ENCODE measurements around the gene GUCA2A.

DNA sequence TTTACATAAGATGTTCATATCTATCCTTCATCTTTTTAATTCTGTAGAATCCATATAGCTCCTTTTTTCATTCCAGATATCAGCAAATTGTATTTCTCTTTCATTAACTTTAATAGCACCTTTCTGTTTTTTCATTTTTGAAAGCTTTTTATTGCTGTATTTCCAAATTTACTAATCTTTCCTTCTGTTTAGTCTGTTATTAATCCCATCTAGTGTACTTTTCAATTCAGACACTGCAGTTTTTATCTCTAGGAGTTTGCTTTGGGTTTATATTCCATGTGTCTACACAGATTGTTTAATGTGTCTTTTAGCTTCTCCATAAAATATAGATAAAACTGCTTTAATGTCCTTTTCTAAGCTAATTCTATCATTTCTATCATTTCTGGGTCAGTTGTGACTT is 37.4 kb upstream of the GUCA2A start:
- TF ChIP-seq, protein P1, sequence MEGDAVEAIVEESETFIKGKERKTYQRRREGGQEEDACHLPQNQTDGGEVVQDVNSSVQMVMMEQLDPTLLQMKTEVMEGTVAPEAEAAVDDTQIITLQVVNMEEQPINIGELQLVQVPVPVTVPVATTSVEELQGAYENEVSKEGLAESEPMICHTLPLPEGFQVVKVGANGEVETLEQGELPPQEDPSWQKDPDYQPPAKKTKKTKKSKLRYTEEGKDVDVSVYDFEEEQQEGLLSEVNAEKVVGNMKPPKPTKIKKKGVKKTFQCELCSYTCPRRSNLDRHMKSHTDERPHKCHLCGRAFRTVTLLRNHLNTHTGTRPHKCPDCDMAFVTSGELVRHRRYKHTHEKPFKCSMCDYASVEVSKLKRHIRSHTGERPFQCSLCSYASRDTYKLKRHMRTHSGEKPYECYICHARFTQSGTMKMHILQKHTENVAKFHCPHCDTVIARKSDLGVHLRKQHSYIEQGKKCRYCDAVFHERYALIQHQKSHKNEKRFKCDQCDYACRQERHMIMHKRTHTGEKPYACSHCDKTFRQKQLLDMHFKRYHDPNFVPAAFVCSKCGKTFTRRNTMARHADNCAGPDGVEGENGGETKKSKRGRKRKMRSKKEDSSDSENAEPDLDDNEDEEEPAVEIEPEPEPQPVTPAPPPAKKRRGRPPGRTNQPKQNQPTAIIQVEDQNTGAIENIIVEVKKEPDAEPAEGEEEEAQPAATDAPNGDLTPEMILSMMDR (IDR thresholded peaks at IDR 0.05; ENCODE audit: poor library complexity), result no peak
- TF ChIP-seq EZH2phosphoT487 (IDR thresholded peaks at IDR 0.05; ENCODE audit: low read depth, severe bottlenecking, unreplicated experiment), result no peak
